Occipital lobe (tissue), 2 donors: Measurements from ENCODE around the gene OMA1. TPM values are rescaled to one million over a fixed set of nuclear protein-coding genes. Genes with fewer than 3 reads are reported as not detected.

Experiments
- DNase-seq: peaks from one replicate; lab custom pipeline; 2025; lab: John Stamatoyannopoulos, UW
- total RNA-seq: library from RNA; depleted of rRNA; stranded (reverse); fragments of >200 nt; gene quantifications from one replicate; pipeline ENCODE4 v1.2.3, GENCODE V29; 2014

OMA1 gene
- total RNA-seq, 1 donor from 2014 or later: 36.7 TPM

DNA sequence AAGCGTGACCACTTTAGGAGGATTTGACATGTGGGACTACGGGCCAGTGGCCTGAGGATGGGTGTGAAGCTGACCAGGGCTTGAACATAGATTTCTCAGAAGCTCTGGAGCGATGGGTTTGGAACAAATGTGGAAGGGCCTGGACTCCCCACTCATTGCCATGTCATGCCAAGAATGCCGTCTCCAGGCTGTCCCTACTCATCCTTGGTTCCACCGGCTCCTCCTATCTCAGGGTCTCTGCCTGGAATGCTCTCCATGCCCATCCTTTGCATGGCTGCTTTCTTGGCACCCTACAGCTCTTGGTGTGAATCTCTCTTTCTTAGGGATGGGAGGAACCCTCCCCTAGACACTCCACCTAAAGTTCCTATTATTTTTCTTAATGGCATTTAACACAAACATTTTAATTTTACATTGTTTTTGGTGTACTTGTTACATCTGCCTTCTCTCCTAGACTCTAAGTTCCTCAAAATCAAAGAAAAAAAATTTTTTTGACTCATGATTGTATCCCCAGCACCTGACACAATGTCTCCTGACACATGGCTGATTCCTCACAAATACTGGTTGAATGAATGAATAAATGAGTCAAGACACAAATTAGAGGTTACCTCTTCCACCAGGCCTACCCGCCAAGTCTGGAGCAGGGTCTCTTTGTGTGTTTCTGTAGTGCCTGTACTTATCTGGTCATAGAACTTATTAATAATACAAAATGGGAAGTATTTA lies 114.5 kb downstream of the OMA1 start:
- DNase-seq: no peak

Other genes with a start within 250 kb of the OMA1 start
- 0.16 TPM for gene TACSTD2, start 30.5 kb upstream of the OMA1 start, total RNA-seq
- 53.7 TPM for gene MYSM1, start 153.3 kb upstream of the OMA1 start, total RNA-seq
- 76.1 TPM for gene JUN, start 237.3 kb upstream of the OMA1 start, total RNA-seq